Measurements from ENCODE around the gene TMEM231.

Gene TMEM231

GRCh38 chr16:75570396-75571065, 14.5 kb upstream of the TMEM231 start:
- TF ChIP-seq CTCF (IDR thresholded peaks at IDR 0.05; ENCODE audit: low read depth, low read length) = no peak
- Histone ChIP-seq H3K27ac (no peak overlapping the region), H3K4me3 (ENCODE audit: low read depth, low read length) (no peak overlapping the region), H3K9me3 (ENCODE audit: severe bottlenecking) (no peaks in the 10 kb centered on the region), H3K27me3 (ENCODE audit: insufficient read depth, low read depth, severe bottlenecking) (no peaks in the 10 kb centered on the region), H3K36me3 (peaks cover 80% of the 10 kb centered on the region)
- DNase-seq = no peak

- H3K27ac ChIP-seq = no peak overlapping the region
- no peak for DNase-seq
- H3K9me3 ChIP-seq (ENCODE audit: severe bottlenecking) = no peaks in the 10 kb centered on the region
- no peak for TF ChIP-seq CTCF (IDR thresholded peaks at IDR 0.05; ENCODE audit: low read depth, low read length)
- peaks cover 54% of the 10 kb centered on the region for H3K36me3 ChIP-seq
- no peak overlapping the region for H3K4me3 ChIP-seq (ENCODE audit: low read depth, low read length)
- H3K27me3 ChIP-seq (ENCODE audit: insufficient read depth, low read depth, severe bottlenecking) = no peaks in the 10 kb centered on the region
These were observed 11.9 kb upstream of the TMEM231 start for GRCh38 chr16:75567911-75568310.

GRCh38 chr16:75566758-75567255, 10.8 kb upstream of the TMEM231 start:
- H3K27ac ChIP-seq = peak overlapping the region; percentile 69
- H3K9me3 ChIP-seq (ENCODE audit: severe bottlenecking) = no peaks in the 10 kb centered on the region
- no peak for DNase-seq
- no peak for TF ChIP-seq CTCF (IDR thresholded peaks at IDR 0.05; ENCODE audit: low read depth, low read length)
- no peaks in the 10 kb centered on the region for H3K27me3 ChIP-seq (ENCODE audit: insufficient read depth, low read depth, severe bottlenecking)
- peaks cover 43% of the 10 kb centered on the region for H3K36me3 ChIP-seq
- peak overlapping the region; percentile 58 for H3K4me3 ChIP-seq (ENCODE audit: low read depth, low read length)

- H3K27me3 ChIP-seq (ENCODE audit: insufficient read depth, low read depth, severe bottlenecking) = no peaks in the 10 kb centered on the region
- peak; percentile 88 for DNase-seq
- no peaks in the 10 kb centered on the region for H3K9me3 ChIP-seq (ENCODE audit: severe bottlenecking)
- peak within 1 kb of the TSS; percentile 69 for H3K27ac ChIP-seq
- no peak for TF ChIP-seq CTCF (IDR thresholded peaks at IDR 0.05; ENCODE audit: low read depth, low read length)
- H3K4me3 ChIP-seq (ENCODE audit: low read depth, low read length) = peak within 1 kb of the TSS; percentile 58
- peaks cover 39% of the 10 kb centered on the region for H3K36me3 ChIP-seq
These were observed 10.1 kb upstream of the TMEM231 start, which contains the start of gene GABARAPL2 for GRCh38 chr16:75566040-75566757. Gene GABARAPL2 (plus strand): TSS chr16:75566379. CDS start chr16:75566487, 108 bp downstream.

- H3K27me3 ChIP-seq (ENCODE audit: insufficient read depth, low read depth, severe bottlenecking) = no peaks in the 10 kb centered on the region
- H3K9me3 ChIP-seq (ENCODE audit: severe bottlenecking) = no peaks in the 10 kb centered on the region
- H3K36me3 ChIP-seq = peaks cover 33% of the 10 kb centered on the region
- no peak for TF ChIP-seq CTCF (IDR thresholded peaks at IDR 0.05; ENCODE audit: low read depth, low read length)
- H3K27ac ChIP-seq = peak overlapping the region; percentile 69
- H3K4me3 ChIP-seq (ENCODE audit: low read depth, low read length) = peak overlapping the region; percentile 58
- DNase-seq = no peak
These were observed 9.6 kb upstream of the TMEM231 start for GRCh38 chr16:75565640-75566039.
